Type B pancreatic cell (in vitro differentiated cells): Measurements from ENCODE around the gene KIF26B. TPM values are rescaled to one million over a fixed set of nuclear protein-coding genes. Genes with fewer than 3 reads are reported as not detected.

Experiments
- DNase-seq: peaks from one replicate; pipeline ENCODE4 v3.0.0; 2021; ENCODE audit warnings: mixed read lengths; ENCODE audit not compliant: unreplicated experiment; ENCODE audit errors: extremely low spot score
- H3K27ac Mint-ChIP-seq: 2 replicates; pipeline ENCODE4 v1.8.0; 2021; ENCODE audit warnings: mild to moderate bottlenecking, mixed read lengths
- H3K27me3 Mint-ChIP-seq: 2 replicates; pipeline ENCODE4 v1.8.0; 2021; ENCODE audit warnings: mixed read lengths
- H3K36me3 Mint-ChIP-seq: 2 replicates; pipeline ENCODE4 v1.8.0; 2021; ENCODE audit warnings: mixed read lengths
- H3K4me1 Mint-ChIP-seq: one replicate; pipeline ENCODE4 v1.8.0; 2021; ENCODE audit warnings: mixed read lengths; ENCODE audit not compliant: unreplicated experiment
- H3K4me3 Mint-ChIP-seq: 2 replicates; pipeline ENCODE4 v1.8.0; 2021; ENCODE audit warnings: mild to moderate bottlenecking, mixed read lengths
- H3K9me3 Mint-ChIP-seq: 2 replicates; pipeline ENCODE4 v1.8.0; 2021; ENCODE audit warnings: mixed read lengths
- CTCF ChIP-seq: fragments of 200-600 bp; sonication (generic); conservative IDR thresholded peaks from 2 replicates; pipeline ENCODE4 v1.5.0; 2021; ENCODE audit warnings: antibody characterized with exemption, mild to moderate bottlenecking
- total RNA-seq: library from RNA; stranded (reverse); gene quantifications from 2 replicates; pipeline ENCODE4 v1.2.1, GENCODE V29; 2021; ENCODE audit warnings: low replicate concordance

Gene KIF26B
- total RNA-seq, 1 donor from 2014 or later = 22.1 TPM

- H3K27ac Mint-ChIP-seq = no peak overlapping the region
- no peaks in the 10 kb centered on the region for H3K36me3 Mint-ChIP-seq
- DNase-seq = no peak
- H3K4me1 Mint-ChIP-seq = no peaks in the 10 kb centered on the region
- H3K9me3 Mint-ChIP-seq = peaks cover 5% of the 10 kb centered on the region
- TF ChIP-seq CTCF = no peak
- no peak overlapping the region for H3K4me3 Mint-ChIP-seq
- no peaks in the 10 kb centered on the region for H3K27me3 Mint-ChIP-seq
Measured at GRCh38 chr1:245475961-245476516, 321.3 kb downstream of the KIF26B start.

- peaks cover 8% of the 10 kb centered on the region for H3K9me3 Mint-ChIP-seq
- H3K4me3 Mint-ChIP-seq = no peak overlapping the region
- H3K27me3 Mint-ChIP-seq = no peaks in the 10 kb centered on the region
- H3K27ac Mint-ChIP-seq = no peak overlapping the region
- no peak for TF ChIP-seq CTCF
- no peak for DNase-seq
- no peaks in the 10 kb centered on the region for H3K36me3 Mint-ChIP-seq
- H3K4me1 Mint-ChIP-seq = peaks cover 11% of the 10 kb centered on the region
Measured at GRCh38 chr1:245477941-245478340, 323.2 kb downstream of the KIF26B start.

- Mint-ChIP-seq H3K4me3 (no peak overlapping the region), H3K4me1 (peaks cover 16% of the 10 kb centered on the region), H3K9me3 (peaks cover 4% of the 10 kb centered on the region), H3K36me3 (no peaks in the 10 kb centered on the region), H3K27ac (no peak overlapping the region), H3K27me3 (no peaks in the 10 kb centered on the region)
- no peak for DNase-seq
- TF ChIP-seq CTCF = no peak
Measured at GRCh38 chr1:245480393-245481120, 325.8 kb downstream of the KIF26B start.

GRCh38 chr1:245481261-245481660, 326.5 kb downstream of the KIF26B start:
- no peak for TF ChIP-seq CTCF
- Mint-ChIP-seq H3K36me3 (no peaks in the 10 kb centered on the region), H3K27me3 (no peaks in the 10 kb centered on the region), H3K9me3 (peaks cover 4% of the 10 kb centered on the region), H3K4me1 (peaks cover 22% of the 10 kb centered on the region), H3K27ac (no peak overlapping the region), H3K4me3 (no peak overlapping the region)
- DNase-seq = no peak

- TF ChIP-seq CTCF = no peak
- H3K27ac Mint-ChIP-seq = no peak overlapping the region
- no peak overlapping the region for H3K4me3 Mint-ChIP-seq
- peaks cover 22% of the 10 kb centered on the region for H3K4me1 Mint-ChIP-seq
- no peak for DNase-seq
- H3K36me3 Mint-ChIP-seq = no peaks in the 10 kb centered on the region
- H3K9me3 Mint-ChIP-seq = peaks cover 4% of the 10 kb centered on the region
- H3K27me3 Mint-ChIP-seq = no peaks in the 10 kb centered on the region
Measured at GRCh38 chr1:245483247-245483646, 328.5 kb downstream of the KIF26B start.
